Panc1 (cell line): ENCODE measurements around the gene FARS2.

ENCODE experiments used
- CTCF ChIP-seq: fragments of 450-650 bp; IDR thresholded peaks from 2 replicates; pipeline ENCODE4 v1.5.1; 2017; ENCODE audit warnings: mild to moderate bottlenecking
- POLR2AphosphoS5 ChIP-seq: IDR thresholded peaks from 2 replicates; pipeline ENCODE4 v1.6.1; 2012; ENCODE audit warnings: mild to moderate bottlenecking, low read depth, low read length, moderate library complexity
- SIN3A ChIP-seq: IDR thresholded peaks from 2 replicates; pipeline ENCODE4 v1.6.1; 2012; ENCODE audit warnings: low read depth, mild to moderate bottlenecking, low read length, moderate library complexity, borderline replicate concordance; ENCODE audit not compliant: insufficient read depth

GRCh38 chr6:5231289-5231688 lies 30.0 kb upstream of the FARS2 start:
- TF ChIP-seq CTCF: no peak
- no peak for TF ChIP-seq POLR2AphosphoS5
- no peak for TF ChIP-seq SIN3A
